HFF-Myc (cell line): Measurements from ENCODE around the gene BTRC.

Experiments used
- DNase-seq: peaks from one replicate; pipeline ENCODE4 v3.0.0-alpha.2; 2011; ENCODE audit warnings: low read depth; ENCODE audit errors: extremely low read depth
- H3K4me3 ChIP-seq: replicated peaks from 2 replicates; pipeline ENCODE4 v1.5.1; 2011; ENCODE audit warnings: low read depth, mild to moderate bottlenecking, control low read depth, low read length
- TF ChIP-seq, protein P1 (sequence below): IDR thresholded peaks from 2 replicates; pipeline ENCODE4 v1.5.1; 2012; ENCODE audit warnings: mild to moderate bottlenecking, low read depth, low read length, control low read depth; ENCODE audit errors: missing control alignments

The BTRC gene

DNA sequence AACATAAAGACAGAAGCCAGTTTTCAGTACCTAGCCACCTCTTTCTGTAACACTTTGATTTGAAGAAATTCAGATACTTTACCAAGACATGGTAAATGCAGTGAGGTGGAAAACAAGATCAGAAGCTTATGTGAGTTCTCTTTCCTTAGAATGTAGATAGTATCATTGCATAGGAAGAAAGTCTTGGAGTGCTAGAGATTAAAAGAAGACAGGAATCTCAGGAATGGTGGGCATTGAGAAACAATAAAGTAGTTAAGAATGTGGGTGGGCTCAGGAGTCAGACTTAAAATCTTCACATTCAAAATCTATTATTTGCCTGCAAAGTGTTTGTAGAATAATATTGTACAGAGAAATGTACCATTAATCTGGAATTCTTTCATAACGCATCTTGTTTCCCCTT is 175.2 kb downstream of the BTRC start:
- no peak for DNase-seq
- TF ChIP-seq, protein P1, sequence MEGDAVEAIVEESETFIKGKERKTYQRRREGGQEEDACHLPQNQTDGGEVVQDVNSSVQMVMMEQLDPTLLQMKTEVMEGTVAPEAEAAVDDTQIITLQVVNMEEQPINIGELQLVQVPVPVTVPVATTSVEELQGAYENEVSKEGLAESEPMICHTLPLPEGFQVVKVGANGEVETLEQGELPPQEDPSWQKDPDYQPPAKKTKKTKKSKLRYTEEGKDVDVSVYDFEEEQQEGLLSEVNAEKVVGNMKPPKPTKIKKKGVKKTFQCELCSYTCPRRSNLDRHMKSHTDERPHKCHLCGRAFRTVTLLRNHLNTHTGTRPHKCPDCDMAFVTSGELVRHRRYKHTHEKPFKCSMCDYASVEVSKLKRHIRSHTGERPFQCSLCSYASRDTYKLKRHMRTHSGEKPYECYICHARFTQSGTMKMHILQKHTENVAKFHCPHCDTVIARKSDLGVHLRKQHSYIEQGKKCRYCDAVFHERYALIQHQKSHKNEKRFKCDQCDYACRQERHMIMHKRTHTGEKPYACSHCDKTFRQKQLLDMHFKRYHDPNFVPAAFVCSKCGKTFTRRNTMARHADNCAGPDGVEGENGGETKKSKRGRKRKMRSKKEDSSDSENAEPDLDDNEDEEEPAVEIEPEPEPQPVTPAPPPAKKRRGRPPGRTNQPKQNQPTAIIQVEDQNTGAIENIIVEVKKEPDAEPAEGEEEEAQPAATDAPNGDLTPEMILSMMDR: no peak
- H3K4me3 ChIP-seq: no peak overlapping the region

DNA sequence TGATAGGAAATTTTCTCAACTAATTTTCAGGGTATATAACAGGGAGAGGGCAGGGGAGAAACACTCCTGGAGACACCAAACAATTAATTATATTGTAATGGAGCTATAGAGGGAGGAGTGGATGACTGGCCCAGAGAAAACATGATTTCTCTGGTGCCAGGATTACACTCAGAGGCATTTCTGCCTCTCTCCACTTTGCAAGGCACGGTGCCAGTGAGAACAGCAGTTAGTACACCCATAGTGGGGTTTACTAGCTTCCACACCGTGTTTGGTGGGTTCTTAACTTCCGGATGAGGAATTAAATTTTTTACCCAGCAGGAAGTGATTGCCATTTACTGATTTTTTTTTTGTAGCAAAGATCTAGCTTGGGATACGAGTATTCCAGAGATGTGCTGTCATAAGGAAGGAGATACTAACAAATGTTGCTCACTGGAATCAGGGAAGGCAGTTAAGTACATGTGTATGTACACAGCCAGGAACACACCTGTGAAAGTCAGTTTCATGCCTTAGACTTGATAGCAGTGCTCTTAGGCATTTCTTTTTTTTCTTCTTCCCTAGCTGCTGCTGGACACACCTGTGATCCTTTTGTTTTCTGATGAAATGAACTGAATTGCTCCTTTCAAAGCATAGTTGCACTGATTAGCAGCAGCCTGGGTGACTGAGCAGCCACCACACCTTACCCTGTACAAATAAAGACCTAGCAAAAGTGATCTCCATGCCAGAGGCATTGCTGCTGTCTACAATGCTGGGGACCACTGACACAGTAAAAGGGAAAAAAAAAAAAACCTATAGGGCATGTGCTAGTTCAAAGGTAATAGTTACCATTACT is 176.0 kb downstream of the BTRC start:
- TF ChIP-seq, protein P1: no peak
- DNase-seq: no peak
- no peak overlapping the region for H3K4me3 ChIP-seq

DNA sequence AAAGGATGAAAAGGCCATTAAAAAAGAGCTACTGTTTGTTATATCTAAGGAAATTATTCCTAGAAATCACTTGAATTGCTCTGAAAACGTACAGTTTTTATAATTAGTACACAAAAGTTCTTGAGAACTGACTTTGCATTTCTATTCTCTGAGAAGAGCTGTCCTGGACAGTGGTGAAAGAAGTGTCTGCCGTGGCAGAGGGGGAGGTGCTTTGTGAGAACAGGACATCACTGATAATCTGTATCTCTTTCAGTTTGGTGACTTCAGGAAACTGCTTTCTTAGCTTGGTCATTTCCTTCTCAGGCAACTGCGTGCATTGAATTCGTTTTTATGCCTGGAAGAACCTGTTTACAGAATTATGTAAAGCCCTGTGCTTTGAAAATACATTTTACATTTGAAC is 182.0 kb downstream of the BTRC start:
- DNase-seq: no peak
- H3K4me3 ChIP-seq: no peak overlapping the region

DNA sequence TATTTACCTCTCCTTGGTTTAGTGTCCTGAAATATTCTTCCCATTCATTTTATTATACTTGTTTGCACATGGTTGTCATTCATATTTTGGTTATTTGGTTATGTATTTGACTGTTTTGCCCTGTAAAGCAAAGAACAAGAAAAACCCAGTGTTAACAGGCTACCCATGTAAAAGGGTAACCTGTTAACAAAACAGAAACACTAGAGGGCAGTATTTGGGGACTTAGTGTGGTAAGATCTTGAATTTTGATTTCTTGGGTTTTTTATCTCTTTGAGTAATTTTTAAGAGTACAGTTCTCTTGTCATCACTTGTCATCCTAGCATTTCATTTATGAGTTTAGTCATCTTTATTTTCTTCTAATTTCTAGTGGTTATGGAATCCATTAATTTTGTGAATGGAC is 182.8 kb downstream of the BTRC start:
- TF ChIP-seq, protein P1: peak; percentile 37
- DNase-seq: peak; percentile 20
- no peak overlapping the region for H3K4me3 ChIP-seq

More for the DNA sequence above, 182.0 kb downstream of the BTRC start:
- TF ChIP-seq, protein P1: no peak

- no peak for DNase-seq
- TF ChIP-seq, protein P1: no peak
These were observed 184.5 kb downstream of the BTRC start for GRCh38 chr10:101538446-101538845.

DNA sequence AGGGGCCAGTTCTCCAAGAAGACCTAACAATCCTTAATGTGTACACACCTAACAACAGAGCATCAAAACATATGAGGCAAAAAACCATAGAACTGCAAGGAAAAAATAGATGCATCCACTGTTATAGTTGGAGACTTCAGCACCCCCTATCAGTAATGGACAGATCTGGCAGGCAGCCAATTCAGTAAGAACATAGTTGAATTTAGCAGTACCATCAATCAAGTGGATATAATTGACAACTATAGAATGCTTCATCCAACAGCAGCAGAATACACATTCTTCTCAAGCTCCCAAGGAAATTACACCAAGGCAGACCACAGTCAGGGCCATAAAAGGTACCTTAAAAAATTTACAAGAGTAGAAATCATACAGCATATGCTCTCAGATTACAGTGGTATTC is 191.9 kb downstream of the BTRC start:
- DNase-seq: no peak
- TF ChIP-seq, protein P1: no peak
- no peak overlapping the region for H3K4me3 ChIP-seq

More at GRCh38 chr10:101538446-101538845, 184.5 kb downstream of the BTRC start:
- no peak overlapping the region for H3K4me3 ChIP-seq
